ENCODE results near the gene DAAM1. TPM values are rescaled to one million over a fixed set of nuclear protein-coding genes. Genes with fewer than 3 reads are reported as not detected.
A peak's percentile ranks its signal among the peaks of the same experiment; 100 is the strongest.

Gene DAAM1
- total RNA-seq, 1 donor: 18.5 TPM

- TF ChIP-seq CTCF (IDR thresholded peaks at IDR 0.05; ENCODE audit: insufficient read depth, low read length): no peak
- peak; percentile 83 for DNase-seq (ENCODE audit: low read depth)
Observed at GRCh38 chr14:59309291-59309900, 120.9 kb downstream of the DAAM1 start.

GRCh38 chr14:59310633-59311032 lies 122.2 kb downstream of the DAAM1 start:
- no peak for DNase-seq (ENCODE audit: low read depth)
- no peak for TF ChIP-seq CTCF (IDR thresholded peaks at IDR 0.05; ENCODE audit: insufficient read depth, low read length)
- no peak overlapping the region for H3K4me3 ChIP-seq (ENCODE audit: low read depth, low read length)

More at GRCh38 chr14:59309291-59309900, 120.9 kb downstream of the DAAM1 start:
- H3K4me3 ChIP-seq (ENCODE audit: low read depth, low read length): no peak overlapping the region

- DNase-seq (ENCODE audit: low read depth): no peak
- no peak overlapping the region for H3K4me3 ChIP-seq (ENCODE audit: low read depth, low read length)
- no peak for TF ChIP-seq CTCF (IDR thresholded peaks at IDR 0.05; ENCODE audit: insufficient read depth, low read length)
Observed at GRCh38 chr14:59311723-59312122, 123.3 kb downstream of the DAAM1 start.

- no peak for DNase-seq (ENCODE audit: low read depth)
- no peak for TF ChIP-seq CTCF (IDR thresholded peaks at IDR 0.05; ENCODE audit: insufficient read depth, low read length)
- no peak overlapping the region for H3K4me3 ChIP-seq (ENCODE audit: low read depth, low read length)
Observed at GRCh38 chr14:59313144-59313651, 124.7 kb downstream of the DAAM1 start.

GRCh38 chr14:59313658-59314608 lies 125.5 kb downstream of the DAAM1 start:
- DNase-seq (ENCODE audit: low read depth): no peak
- H3K4me3 ChIP-seq (ENCODE audit: low read depth, low read length): no peak overlapping the region
- TF ChIP-seq CTCF (IDR thresholded peaks at IDR 0.05; ENCODE audit: insufficient read depth, low read length): no peak

GRCh38 chr14:59314953-59315599 lies 126.6 kb downstream of the DAAM1 start:
- DNase-seq (ENCODE audit: low read depth): no peak
- no peak overlapping the region for H3K4me3 ChIP-seq (ENCODE audit: low read depth, low read length)
- TF ChIP-seq CTCF (IDR thresholded peaks at IDR 0.05; ENCODE audit: insufficient read depth, low read length): no peak

Data from fibroblast of the aortic adventitia (primary cell).